ENCODE data around the gene YWHAE. TPM values are rescaled to one million over a fixed set of nuclear protein-coding genes. Genes with fewer than 3 reads are reported as not detected.
"Not testable (repeated sequence)": the region's sequence is repeated elsewhere in the genome, so short reads cannot be mapped to it uniquely, and the experiment has no call there.

Gene YWHAE
- total RNA-seq (2014; rRNA removed; shearing (Covaris generic)) = 293 and 311 TPM in 2 replicates

- in situ Hi-C loops (cut with HindIII; ENCODE audit: low sequenced_read_pairs) = no loop called here
- peak; percentile 92 for DNase-seq (ENCODE audit: low spot score)
Measured at GRCh38 chr17:1399679-1400512, at the start of gene YWHAE. Gene YWHAE, minus strand, starts transcription at chr17:1400222. Its CDS starts 112 bp downstream, at chr17:1400110.

DNA sequence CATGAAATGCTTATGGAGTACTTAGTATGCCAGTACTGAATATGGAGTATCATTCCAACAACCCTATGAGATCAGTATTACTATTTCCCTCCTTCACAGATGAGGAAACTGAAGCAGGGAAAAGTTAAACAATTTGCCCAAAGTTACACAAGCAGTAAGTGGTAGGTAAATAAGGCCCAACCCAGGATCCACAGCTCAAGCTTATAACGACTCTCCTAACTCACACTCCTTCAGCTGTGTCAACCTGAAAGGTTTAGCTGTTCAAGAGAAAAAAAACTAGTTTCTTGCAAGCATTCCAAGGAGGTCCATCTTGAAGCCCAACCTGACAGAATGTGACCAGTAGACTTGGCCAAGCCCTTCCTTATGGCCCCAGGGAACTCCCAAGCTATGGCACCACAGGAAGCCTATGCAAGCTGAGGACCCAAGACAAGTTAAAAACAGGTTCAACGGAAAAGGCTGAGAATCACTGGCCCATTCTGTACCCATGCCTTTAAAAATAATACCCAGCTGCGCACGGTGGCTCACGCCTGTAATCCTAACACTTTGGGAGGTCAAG, 49.5 kb upstream of the YWHAE start:
- in situ Hi-C loops (cut with HindIII; ENCODE audit: low sequenced_read_pairs) = loop anchor here (5.0 kb wide), 1 partner anchor 58 kb away; no protein-coding TSS in a partner anchor
- DNase-seq (ENCODE audit: low spot score) = no peak

GRCh38 chr17:1447052-1447451, 47.0 kb upstream of the YWHAE start:
- DNase-seq (ENCODE audit: low spot score) = no peak
- in situ Hi-C loops (cut with HindIII; ENCODE audit: low sequenced_read_pairs) = loop anchor here (5.0 kb wide), 1 partner anchor 60 kb away; no protein-coding TSS in a partner anchor

DNA sequence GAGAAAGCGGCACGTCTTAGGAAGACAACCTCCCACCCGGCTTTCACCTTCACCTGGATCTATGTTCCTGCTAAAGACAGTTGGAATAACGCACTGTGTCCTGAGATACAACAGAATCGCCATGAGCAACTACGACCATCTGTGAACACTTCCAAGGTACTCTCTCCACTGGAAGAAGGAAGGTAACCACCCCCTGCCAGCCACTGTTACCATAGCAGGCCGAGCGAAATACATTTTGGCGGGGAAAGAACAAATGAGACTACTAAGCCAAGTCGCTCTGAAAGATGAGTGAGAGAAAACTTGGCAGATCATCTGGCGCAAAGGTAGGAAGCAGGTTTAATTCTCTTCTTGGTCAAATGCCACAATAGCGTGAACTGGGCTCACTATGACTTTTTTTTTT, 46.2 kb upstream of the YWHAE start:
- in situ Hi-C loops (cut with HindIII; ENCODE audit: low sequenced_read_pairs) = loop anchor here (5.0 kb wide), 1 partner anchor 61 kb away; no protein-coding TSS in a partner anchor
- peak; percentile 68 for DNase-seq (ENCODE audit: low spot score)

DNA sequence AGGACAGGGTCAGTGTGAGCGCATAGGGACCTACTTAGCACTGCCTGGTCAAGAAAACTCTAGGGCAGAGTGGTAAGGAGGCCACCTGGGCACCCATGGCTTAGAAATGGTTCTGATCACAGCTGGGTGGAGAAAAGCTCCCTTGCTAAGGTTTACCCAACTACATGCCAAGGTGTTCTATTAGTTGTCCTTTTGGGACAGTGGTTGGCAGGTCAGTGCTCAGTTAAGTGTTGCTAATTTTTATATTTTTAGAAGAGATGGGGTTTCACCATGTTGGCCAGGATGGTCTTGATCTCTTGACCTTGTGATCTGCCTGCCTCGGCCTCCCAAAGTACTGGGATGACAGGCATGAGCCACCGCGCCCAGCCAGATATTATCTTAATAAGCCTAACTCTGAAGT, 45.7 kb upstream of the YWHAE start:
- not testable (repeated sequence) for DNase-seq (ENCODE audit: low spot score)
- in situ Hi-C loops (cut with HindIII; ENCODE audit: low sequenced_read_pairs) = loop anchor here (5.0 kb wide), 1 partner anchor 62 kb away; no protein-coding TSS in a partner anchor

DNA sequence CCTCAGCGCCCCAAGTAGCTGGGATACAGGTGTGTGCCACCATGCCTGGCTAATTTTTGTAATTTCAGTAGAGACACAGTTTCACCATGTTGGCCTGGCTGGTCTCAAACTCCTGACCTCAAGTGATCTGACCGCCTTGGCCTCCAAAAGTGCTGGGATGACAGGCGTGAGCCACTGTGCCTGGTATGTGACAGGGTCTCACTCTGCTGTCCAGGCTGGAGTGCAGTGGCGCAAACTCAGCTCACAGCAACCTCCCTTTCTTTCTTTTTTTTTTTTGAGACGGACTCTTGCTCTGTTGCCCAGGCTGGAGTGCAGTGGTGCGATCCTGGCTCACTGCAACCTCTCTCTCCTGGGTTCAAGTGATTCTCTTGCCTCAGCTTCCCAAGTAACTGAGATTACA, 42.7 kb upstream of the YWHAE start:
- DNase-seq (ENCODE audit: low spot score); in situ Hi-C loops (cut with HindIII; ENCODE audit: low sequenced_read_pairs): not testable (repeated sequence)

DNA sequence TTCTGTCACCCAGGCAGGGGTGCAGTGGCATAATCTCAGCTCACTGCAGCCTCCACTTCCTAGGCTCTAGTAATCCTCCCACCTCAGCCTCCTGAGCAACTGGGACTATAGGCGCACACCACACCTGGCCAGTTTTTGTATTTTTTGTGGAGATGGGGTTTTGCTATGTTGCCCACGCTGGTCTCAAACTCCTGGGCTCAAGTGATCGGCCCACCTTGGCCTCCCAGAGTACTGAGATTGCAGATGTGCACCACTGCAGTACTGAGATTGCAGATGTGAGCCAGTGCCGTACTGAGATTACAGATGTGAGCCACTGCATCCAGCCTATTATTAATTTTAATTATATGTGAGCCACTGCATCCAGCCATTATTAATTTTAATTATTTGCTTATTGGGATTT, 42.2 kb upstream of the YWHAE start:
- in situ Hi-C loops (cut with HindIII; ENCODE audit: low sequenced_read_pairs) = no loop called here
- DNase-seq (ENCODE audit: low spot score) = no peak

- DNase-seq (ENCODE audit: low spot score) = no peak
- in situ Hi-C loops (cut with HindIII; ENCODE audit: low sequenced_read_pairs) = no loop called here
Measured at GRCh38 chr17:1440921-1441320, 40.9 kb upstream of the YWHAE start.

- no peak for DNase-seq (ENCODE audit: low spot score)
- in situ Hi-C loops (cut with HindIII; ENCODE audit: low sequenced_read_pairs) = no loop called here
Measured at GRCh38 chr17:1438593-1439083, 38.6 kb upstream of the YWHAE start.

DNA sequence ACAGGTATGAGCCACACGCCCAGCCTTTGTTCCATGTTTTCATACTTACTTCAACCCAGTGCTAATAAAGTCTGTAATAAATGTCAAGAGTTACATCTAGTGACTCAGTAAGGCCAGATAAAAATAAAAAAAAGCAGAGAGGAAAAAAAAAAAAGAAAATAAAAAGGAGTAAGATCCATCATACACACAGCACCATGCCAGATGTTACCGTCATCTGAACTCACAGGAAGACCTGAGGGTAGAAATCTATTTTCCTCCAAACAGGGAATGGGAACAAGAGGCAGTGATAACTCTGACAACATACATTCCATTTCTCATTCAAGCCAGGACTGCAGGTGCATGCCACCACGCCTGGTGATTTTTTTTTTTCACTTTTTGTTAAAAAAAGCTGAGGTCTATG, 35.3 kb upstream of the YWHAE start:
- no peak for DNase-seq (ENCODE audit: low spot score)
- in situ Hi-C loops (cut with HindIII; ENCODE audit: low sequenced_read_pairs) = no loop called here

- in situ Hi-C loops (cut with HindIII; ENCODE audit: low sequenced_read_pairs) = no loop called here
- DNase-seq (ENCODE audit: low spot score) = no peak
Measured at GRCh38 chr17:1434150-1434549, 34.1 kb upstream of the YWHAE start.

- in situ Hi-C loops (cut with HindIII; ENCODE audit: low sequenced_read_pairs) = no loop called here
- DNase-seq (ENCODE audit: low spot score) = no peak
Measured at GRCh38 chr17:1431631-1432104, 31.6 kb upstream of the YWHAE start.

DNA sequence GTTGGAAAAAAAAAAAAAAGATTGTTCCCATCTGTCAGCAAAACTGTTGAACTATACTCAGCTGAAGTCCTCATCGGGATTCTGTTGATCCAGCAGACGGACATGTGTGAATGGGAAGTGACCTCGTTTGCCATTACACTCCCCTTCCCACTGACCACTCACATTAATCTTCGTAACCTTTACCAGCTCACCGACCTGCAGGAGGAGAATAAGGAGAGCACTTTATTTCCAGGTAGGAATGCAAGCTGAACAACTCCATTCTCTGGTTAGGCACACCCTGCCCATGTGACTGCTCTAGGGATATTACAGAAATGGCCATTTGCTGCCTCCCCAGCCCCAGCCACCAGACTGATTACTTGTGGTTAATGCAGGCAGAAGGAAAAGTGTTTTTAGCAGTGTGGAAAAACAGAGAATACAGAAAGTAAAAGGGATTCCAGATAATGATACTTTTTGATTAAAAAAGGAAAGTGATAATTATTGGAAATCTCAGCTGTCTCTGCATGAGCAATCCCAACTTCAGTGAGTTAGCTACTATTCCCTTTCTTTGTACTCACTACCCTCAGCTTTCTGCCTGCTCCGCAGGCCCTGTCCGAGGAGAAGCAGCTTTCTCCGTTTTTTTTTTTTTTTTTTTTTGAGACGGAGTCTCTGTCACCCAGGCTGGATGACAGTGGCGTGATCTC, 23.6 kb upstream of the YWHAE start:
- no peak for DNase-seq (ENCODE audit: low spot score)
- in situ Hi-C loops (cut with HindIII; ENCODE audit: low sequenced_read_pairs) = no loop called here

DNA sequence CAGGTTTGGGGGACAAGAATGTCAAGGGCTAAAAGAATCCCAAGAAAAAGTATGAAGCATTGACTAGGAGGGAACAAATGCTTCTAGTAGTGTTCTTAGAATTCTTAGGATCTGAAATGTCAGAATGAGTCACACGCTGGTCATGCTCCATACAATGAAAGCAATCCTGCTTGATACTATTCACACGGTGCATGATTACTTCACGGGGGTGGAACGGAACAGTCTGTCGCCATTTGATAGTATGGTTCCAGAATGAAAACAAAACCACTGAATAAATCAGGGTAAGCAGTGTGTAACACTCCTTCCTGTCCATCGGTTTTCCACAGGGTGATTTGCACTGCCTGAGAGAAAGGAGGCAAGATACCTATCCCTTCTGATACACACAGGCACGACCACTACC, 22.9 kb upstream of the YWHAE start:
- in situ Hi-C loops (cut with HindIII; ENCODE audit: low sequenced_read_pairs) = no loop called here
- DNase-seq (ENCODE audit: low spot score) = no peak

DNA sequence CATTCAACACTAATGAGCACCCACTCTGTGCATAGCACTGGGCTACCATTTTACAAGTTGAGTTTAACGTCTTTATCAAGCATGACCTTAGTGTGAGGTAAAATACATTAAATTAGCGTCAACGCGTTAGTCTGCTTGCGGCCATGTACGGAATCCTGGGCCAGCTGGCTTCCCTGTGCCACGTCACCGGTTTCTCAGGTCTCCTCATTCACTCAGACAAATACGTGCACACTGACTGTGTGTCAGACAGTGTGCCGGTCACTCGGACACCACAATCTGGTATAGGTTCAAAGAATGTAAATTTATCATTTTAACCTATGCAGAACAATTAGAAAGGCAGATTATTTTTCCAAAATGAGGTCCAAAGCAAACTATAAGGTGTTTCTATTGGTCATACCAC, 21.4 kb upstream of the YWHAE start:
- in situ Hi-C loops (cut with HindIII; ENCODE audit: low sequenced_read_pairs) = no loop called here
- no peak for DNase-seq (ENCODE audit: low spot score)

- no peak for DNase-seq (ENCODE audit: low spot score)
- in situ Hi-C loops (cut with HindIII; ENCODE audit: low sequenced_read_pairs) = no loop called here
Measured at GRCh38 chr17:1420981-1421380, 21.0 kb upstream of the YWHAE start.

GRCh38 chr17:1420163-1420562, 20.1 kb upstream of the YWHAE start:
- DNase-seq (ENCODE audit: low spot score) = no peak
- in situ Hi-C loops (cut with HindIII; ENCODE audit: low sequenced_read_pairs) = no loop called here

DNA sequence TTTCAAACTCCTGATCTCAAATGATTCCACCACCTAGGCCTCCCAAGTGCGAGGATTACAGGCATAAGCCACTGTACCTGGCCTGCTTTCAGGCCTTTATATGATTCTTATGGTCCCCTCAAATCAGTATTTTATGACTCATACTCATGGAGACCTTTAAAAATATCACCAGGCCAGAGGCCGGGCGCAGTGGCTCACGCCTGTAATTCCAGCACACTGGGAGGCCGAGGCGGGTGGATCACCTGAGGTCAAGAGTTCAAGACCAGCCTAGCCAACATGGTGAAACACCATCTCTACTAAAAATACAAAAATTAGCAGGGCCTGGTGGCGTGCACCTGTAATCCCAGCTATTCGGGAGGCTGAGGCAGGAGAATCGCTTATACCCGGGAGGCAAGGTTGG, 18.5 kb upstream of the YWHAE start:
- DNase-seq (ENCODE audit: low spot score); in situ Hi-C loops (cut with HindIII; ENCODE audit: low sequenced_read_pairs): not testable (repeated sequence)

DNA sequence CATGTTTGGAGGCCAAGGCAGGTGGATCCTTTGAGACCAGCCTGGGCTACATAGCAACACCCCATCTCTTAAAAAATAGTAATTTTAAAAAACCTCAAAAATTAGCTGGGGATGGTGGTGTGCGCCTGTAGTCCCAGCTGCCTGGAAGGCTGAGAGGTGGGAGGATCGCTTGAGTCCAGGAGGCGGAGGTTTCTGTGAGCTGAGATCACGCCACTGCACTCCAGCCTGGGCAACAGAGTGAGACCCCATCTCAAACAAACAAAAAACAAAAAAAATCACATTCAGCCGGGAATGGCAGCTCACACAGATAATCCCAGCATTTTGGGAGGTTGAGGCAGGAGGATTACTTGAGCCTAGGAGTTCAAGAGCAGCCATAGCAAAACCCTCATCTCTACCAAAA, 16.4 kb upstream of the YWHAE start:
- DNase-seq (ENCODE audit: low spot score) = no peak
- in situ Hi-C loops (cut with HindIII; ENCODE audit: low sequenced_read_pairs) = no loop called here

DNA sequence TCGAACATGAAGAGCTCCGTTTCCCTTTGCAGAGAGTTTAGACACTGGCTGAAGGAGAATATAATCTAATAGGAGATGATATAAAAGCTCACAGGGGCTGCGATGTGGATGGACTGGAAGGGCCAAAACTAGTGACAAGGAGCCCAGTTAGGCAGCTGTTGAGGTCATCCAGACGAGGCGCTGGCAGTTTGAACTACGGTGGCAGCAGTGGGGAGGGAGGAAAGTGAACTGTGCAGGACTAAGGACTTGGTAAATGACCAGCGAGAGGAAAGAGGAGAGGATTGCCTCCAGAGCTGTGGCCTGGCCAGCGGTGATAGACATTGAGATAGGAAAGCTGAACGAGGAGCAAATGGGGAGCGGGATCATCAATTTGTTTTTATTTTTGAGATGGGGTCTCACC, 14.6 kb upstream of the YWHAE start:
- DNase-seq (ENCODE audit: low spot score) = no peak
- in situ Hi-C loops (cut with HindIII; ENCODE audit: low sequenced_read_pairs) = no loop called here

Data from G401 (cell line).